GM23248 (cell line): Measurements from ENCODE around the gene ACTA1.

Source experiments
- EZH2 ChIP-seq: fragments of 200-600 bp; sonication (generic); IDR thresholded peaks from 2 replicates; pipeline ENCODE4 v1.6.1; 2018; ENCODE audit warnings: antibody characterized with exemption, mild to moderate bottlenecking; ENCODE audit not compliant: insufficient read depth, poor library complexity, severe bottlenecking
- EZH2phosphoT487 ChIP-seq: fragments of 200-600 bp; sonication (generic); IDR thresholded peaks from 2 replicates; pipeline ENCODE4 v1.6.1; 2018; ENCODE audit warnings: antibody characterized with exemption, moderate library complexity, mild to moderate bottlenecking, low read depth; ENCODE audit not compliant: insufficient read depth

GRCh38 chr1:229448354-229448753, 14.5 kb upstream of the ACTA1 start:
- TF ChIP-seq EZH2 (no peak), EZH2phosphoT487 (no peak)
